ENCODE results near the gene MCC.

MCC gene

GRCh38 chr5:113249206-113249605 is 239.0 kb downstream of the MCC start:
- FAIRE-seq (no peak), DNase-seq (ENCODE audit: insufficient read length, low spot score) (no peak)
- no peak for TF ChIP-seq POLR2A (IDR thresholded peaks at IDR 0.05; ENCODE audit: low read depth, low read length)

GRCh38 chr5:113246361-113246870 is 241.8 kb downstream of the MCC start:
- no peak for TF ChIP-seq POLR2A (IDR thresholded peaks at IDR 0.05; ENCODE audit: low read depth, low read length)
- peak; percentile 11 for FAIRE-seq
- no peak for DNase-seq (ENCODE audit: insufficient read length, low spot score)

GRCh38 chr5:113245427-113246225 is 242.6 kb downstream of the MCC start:
- DNase-seq (ENCODE audit: insufficient read length, low spot score) (no peak), FAIRE-seq (no peak)
- no peak for TF ChIP-seq POLR2A (IDR thresholded peaks at IDR 0.05; ENCODE audit: low read depth, low read length)

- no peak for TF ChIP-seq POLR2A (IDR thresholded peaks at IDR 0.05; ENCODE audit: low read depth, low read length)
- FAIRE-seq: no peak
- DNase-seq (ENCODE audit: insufficient read length, low spot score): no peak
Measured at GRCh38 chr5:113244966-113245365, 243.3 kb downstream of the MCC start.

GRCh38 chr5:113243349-113243664 is 244.9 kb downstream of the MCC start:
- DNase-seq (ENCODE audit: insufficient read length, low spot score) (no peak), FAIRE-seq (no peak)
- TF ChIP-seq POLR2A (IDR thresholded peaks at IDR 0.05; ENCODE audit: low read depth, low read length): no peak

GRCh38 chr5:113242481-113243348 is 245.5 kb downstream of the MCC start:
- FAIRE-seq (peak; percentile 41), DNase-seq (ENCODE audit: insufficient read length, low spot score) (no peak)
- TF ChIP-seq POLR2A (IDR thresholded peaks at IDR 0.05; ENCODE audit: low read depth, low read length): no peak

- TF ChIP-seq POLR2A (IDR thresholded peaks at IDR 0.05; ENCODE audit: low read depth, low read length): no peak
- DNase-seq (ENCODE audit: insufficient read length, low spot score) (no peak), FAIRE-seq (no peak)
Measured at GRCh38 chr5:113240951-113241726, 247.1 kb downstream of the MCC start.

GRCh38 chr5:113240032-113240431 is 248.2 kb downstream of the MCC start:
- no peak for DNase-seq (ENCODE audit: insufficient read length, low spot score)
- no peak for TF ChIP-seq POLR2A (IDR thresholded peaks at IDR 0.05; ENCODE audit: low read depth, low read length)
- no peak for FAIRE-seq

- DNase-seq (ENCODE audit: insufficient read length, low spot score) (no peak), FAIRE-seq (peak; percentile 11)
- no peak for TF ChIP-seq POLR2A (IDR thresholded peaks at IDR 0.05; ENCODE audit: low read depth, low read length)
Measured at GRCh38 chr5:113237893-113238292, 250.4 kb downstream of the MCC start.

GRCh38 chr5:113236536-113237288 is 251.5 kb downstream of the MCC start:
- TF ChIP-seq POLR2A (IDR thresholded peaks at IDR 0.05; ENCODE audit: low read depth, low read length): no peak
- FAIRE-seq: no peak
- DNase-seq (ENCODE audit: insufficient read length, low spot score): no peak

GRCh38 chr5:113235884-113236283 is 252.4 kb downstream of the MCC start:
- FAIRE-seq (peak; percentile 94), DNase-seq (ENCODE audit: insufficient read length, low spot score) (no peak)
- no peak for TF ChIP-seq POLR2A (IDR thresholded peaks at IDR 0.05; ENCODE audit: low read depth, low read length)

- DNase-seq (ENCODE audit: insufficient read length, low spot score): no peak
- no peak for FAIRE-seq
- no peak for TF ChIP-seq POLR2A (IDR thresholded peaks at IDR 0.05; ENCODE audit: low read depth, low read length)
Measured at GRCh38 chr5:113234546-113234945, 253.7 kb downstream of the MCC start.

GRCh38 chr5:113233606-113234005 is 254.6 kb downstream of the MCC start:
- no peak for TF ChIP-seq POLR2A (IDR thresholded peaks at IDR 0.05; ENCODE audit: low read depth, low read length)
- DNase-seq (ENCODE audit: insufficient read length, low spot score) (no peak), FAIRE-seq (no peak)

Data from H54 (cell line).